Measurements from ENCODE around the gene ABCA13. TPM values are rescaled to one million over a fixed set of nuclear protein-coding genes. Genes with fewer than 3 reads are reported as not detected.
"Not testable (repeated sequence)": the region's sequence is repeated elsewhere in the genome, so short reads cannot be mapped to it uniquely, and the experiment has no call there.

The ABCA13 gene
- total RNA-seq, 1 donor from 2014 or later: 5.2 TPM

DNA sequence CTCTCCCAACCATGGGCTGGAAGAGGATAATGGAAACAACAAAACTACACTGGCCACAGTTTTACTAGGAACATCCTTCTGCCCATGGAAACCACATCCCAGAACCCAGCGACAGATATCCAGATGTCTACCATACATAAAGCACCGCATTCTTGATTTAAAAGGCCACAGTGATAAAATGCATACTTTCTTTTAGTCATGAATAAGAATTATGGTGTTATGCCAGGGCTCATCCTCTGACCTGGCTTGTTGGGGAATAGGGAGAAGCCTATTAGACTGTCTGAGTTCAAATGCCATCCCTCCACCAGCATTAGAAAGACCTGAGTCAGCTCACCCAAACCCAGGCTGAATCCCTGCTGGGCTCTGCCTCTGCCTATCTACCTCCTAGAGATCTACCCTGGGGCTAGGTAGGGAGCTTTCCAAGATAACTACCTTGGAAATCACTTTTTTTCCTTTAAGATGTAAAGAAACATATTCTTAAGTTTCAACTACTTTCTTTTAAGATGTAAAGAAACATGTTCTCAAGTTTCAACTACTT, 5.2 kb downstream of the ABCA13 start:
- no peak for DNase-seq (ENCODE audit: low spot score)

DNA sequence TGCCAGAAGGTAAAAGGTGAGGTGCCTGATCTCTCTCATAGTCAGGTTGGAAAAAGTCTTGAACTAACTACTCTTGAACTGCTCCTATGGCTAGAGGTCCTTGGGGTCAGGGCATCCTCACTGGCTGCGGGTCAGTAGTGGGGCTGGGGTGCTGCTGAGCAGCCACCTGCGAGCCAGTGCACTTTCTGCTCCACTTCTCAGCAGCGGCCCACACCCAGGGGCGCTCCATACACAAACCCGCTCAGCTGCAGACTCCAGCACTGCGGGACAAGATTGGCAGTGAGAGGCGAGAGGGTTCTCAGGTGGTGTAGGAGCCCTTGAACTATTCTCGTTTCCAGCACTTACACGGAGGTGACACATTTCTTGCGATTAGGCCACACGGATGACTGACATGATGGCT, 6.0 kb downstream of the ABCA13 start:
- no peak for DNase-seq (ENCODE audit: low spot score)

DNA sequence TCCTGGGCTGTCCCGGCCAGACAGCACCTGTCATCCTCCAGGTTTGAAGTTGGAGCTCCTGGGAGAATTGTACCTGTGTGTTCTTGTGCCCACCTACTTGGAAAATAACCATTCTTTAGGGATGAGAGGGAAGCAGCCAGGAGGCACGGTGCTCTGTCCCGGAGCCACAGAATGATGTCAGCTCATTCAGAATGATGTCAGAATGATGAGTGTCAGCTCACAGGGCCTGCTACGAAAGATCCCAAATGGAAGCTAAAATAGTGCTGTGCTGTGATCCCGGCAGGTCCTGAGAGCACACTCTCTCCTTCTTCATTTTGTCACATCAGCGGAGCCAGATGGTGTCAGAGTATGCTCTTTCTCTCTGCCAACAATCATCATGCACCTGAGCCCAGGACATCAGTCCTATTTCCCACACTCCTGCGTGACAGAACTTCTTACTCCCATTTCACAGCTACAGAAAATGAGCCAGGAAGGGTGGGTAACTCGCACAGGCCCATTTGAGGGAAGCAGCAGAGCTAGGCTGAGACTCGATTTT, 8.3 kb downstream of the ABCA13 start:
- DNase-seq (ENCODE audit: low spot score): no peak

DNA sequence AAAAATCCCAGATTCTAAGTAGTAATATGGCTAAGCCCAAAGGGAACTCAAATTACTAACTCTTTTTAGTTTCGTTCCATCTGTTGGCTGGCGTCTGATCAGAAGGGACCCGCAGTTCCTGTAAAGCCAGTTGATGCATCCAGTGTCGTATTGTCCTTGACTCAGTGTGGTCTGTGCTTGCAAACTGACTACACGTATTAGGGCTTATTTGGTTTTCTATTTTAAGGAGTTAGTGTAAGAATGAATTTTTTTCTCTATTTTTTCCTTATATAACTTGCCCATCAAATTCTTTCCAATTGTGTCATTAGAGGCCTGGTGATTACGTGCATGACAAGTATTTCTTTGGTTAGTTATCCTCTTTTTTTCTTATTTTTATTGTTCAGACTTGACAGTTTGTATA, 9.7 kb downstream of the ABCA13 start:
- DNase-seq (ENCODE audit: low spot score): no peak

DNA sequence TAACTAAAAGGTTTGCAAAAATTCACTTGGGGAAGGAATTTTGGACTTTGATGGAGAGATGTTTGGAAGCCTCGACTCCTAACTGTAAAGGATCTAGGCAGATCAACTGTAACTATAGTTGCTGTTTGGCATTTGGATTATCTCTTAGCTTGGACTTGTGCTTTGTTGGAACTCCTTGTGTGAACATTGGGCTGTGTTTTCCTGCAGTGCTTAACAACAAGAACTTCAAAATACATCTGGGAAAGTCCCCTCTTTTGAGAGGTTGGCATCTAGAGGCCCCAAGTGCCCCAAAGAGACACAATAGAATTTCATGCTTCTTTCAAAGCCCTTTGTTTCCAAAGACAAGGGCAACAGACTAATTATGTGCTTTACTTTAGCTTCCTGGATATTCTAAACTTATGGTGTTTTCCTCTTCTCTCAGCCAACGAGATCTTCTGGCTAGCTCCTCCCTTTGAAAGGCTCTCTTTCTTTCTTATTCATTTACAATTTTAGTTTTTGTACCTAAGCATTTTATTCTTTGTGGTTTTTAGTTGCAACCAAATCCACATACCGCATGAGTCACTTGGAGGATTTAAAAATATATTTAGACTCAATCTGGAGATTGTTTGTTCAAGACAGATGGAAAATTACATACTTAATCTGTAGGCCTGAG, 11.6 kb downstream of the ABCA13 start:
- DNase-seq (ENCODE audit: low spot score): no peak

DNA sequence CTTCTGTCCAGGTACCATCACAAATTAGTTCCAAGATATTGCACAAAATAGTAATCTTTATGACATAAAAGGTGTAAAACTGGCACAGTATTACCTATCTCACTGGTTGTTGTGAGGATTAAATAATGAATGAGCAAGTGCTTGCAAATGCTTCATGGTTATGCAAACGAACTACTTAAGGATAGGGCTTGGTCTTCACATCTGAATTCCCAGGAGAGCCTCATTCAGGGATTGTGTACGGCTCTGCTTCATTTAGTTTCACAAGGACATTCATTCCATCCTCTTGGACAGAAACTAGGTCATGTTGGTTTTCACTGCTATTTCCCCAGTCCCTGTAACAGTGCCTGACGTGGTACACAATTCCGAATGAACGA, 12.1 kb downstream of the ABCA13 start:
- no peak for DNase-seq (ENCODE audit: low spot score)

DNA sequence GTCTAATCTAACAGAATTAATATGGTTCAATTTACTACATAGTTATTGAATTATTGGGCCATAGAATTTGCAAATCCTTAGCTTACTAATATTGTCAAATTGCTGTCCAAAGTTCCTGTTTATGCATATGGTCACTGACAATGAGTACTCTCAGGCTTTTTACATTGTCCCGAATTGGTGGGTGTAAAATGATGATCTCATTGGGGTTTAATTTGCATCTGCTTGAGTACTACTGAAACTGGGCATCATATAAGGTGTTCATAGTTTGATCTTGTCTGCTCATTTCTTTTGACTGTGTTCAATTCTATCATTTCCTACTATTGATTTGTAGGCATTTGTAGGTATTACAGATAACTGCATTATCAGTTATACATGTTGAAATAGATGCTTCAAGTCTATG, 12.7 kb downstream of the ABCA13 start:
- DNase-seq (ENCODE audit: low spot score): no peak

DNA sequence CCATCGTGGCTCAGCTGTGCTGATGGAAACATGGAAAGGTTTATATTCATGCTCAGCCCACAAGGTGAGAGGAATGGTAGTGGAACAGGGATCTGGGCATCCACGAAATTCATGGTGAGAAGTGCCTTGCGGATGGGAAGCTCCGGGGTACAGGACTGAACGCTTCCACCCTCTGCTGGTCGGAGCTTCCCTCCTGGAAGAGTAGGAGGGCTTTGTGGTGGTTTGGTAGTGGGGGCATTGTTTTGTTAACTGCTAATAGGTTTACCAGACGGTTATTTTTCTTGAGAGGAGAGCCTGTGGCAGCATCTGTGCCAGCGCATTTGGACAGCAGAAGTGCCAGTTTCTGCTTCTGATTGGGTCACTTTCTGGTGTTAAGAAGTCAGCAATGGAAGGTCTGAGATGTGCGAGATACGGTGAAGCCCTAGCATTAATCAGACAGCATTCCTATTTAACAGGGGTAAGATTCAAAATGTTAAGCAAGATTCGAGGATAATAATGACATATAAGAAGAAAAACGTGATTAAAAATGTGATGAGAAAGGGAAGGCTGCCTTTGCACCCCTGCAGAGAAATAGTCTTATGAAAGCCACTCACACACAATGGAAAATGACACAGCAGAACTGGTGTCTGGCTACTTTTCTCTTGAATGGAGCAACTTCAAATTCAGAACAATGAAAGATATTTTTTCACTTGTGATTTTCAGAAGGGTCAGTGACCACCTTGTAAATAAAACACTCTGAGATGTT, 17.7 kb downstream of the ABCA13 start:
- no peak for DNase-seq (ENCODE audit: low spot score)

DNA sequence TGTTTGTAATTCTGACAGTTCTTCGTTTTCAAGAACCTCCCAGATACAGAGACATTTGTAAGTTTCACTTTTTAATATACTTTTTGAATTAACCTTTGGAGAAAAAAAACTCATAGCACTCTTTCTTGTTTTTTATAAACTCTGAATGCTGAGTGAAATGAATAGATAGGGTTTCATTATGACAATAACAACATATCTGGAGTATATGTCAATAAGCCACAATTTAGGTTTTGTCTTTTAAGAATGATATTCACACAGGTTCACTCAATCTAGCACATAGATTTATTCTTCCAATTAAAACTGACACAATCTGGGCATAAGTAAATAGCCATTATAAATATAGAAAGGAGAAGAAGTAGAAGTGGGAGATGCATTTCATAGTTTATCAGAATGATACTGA, 21.7 kb downstream of the ABCA13 start:
- DNase-seq (ENCODE audit: low spot score): no peak

DNA sequence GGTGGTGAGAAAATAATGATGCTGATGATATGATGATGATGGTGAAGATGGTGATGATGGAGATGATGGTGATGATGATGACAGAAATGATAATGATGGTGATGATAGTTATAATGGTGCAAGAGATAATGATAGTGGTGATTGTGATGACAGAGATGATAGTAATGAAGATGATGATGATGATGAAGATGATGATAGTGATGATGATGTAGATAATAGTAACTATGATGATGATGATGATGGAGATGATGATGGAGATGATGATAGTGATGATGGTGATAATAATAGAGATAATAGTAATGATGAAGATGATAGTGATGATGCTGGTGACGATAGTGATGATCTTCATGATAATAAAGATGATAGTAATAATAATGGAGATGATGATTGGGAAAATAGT, 22.2 kb downstream of the ABCA13 start:
- DNase-seq (ENCODE audit: low spot score): no peak

DNA sequence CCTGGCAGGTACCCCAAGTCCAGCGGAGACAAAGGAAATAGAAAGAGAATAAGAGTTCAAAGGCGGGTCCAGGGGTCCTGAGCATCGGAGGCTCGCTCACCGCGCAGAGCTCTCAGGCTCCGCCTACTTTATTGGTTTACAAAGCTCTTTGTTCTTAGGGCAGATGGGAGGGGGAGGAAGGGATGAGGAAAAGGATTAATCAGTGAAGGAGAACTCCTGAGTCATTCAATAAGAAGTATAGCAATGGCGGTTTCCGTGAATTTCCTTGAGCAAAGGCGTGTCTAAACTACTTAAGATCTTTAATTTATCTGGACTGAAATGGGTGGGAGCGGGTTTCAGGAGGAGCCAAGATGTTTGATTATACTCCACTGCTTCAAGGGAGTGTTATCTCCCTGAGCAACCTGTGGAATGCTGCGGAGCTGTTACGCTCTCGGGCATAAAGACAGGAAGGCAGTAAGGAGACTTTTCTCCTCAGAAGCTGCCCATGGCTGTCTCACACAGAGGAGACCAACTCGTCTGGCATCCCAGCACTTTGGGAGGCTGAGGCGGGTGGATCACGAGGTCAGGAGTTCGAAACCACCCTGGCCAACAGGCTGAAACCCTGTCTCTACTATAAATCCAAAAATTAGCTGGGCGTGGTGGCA, 29.8 kb downstream of the ABCA13 start:
- DNase-seq (ENCODE audit: low spot score): not testable (repeated sequence)

DNA sequence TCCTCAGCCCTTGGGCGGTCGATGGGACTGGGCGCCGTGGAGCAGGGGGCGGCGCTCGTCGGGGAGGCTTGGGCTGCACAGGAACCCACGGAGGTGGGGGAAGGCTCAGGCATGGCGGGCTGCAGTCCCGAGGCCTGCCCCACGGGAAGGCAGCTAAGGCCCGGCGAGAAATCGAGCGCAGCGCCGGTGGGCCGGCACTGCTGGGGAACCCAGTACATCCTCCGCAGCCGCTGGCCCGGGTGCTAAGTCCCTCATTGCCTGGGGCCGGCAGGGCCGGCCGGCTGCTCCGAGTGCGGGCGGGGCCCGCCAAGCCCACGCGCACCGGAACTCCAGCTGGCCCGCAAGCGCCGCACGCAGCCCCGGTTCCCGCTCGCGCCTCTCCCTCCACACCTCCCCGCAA, 31.7 kb downstream of the ABCA13 start:
- not testable (repeated sequence) for DNase-seq (ENCODE audit: low spot score)

DNA sequence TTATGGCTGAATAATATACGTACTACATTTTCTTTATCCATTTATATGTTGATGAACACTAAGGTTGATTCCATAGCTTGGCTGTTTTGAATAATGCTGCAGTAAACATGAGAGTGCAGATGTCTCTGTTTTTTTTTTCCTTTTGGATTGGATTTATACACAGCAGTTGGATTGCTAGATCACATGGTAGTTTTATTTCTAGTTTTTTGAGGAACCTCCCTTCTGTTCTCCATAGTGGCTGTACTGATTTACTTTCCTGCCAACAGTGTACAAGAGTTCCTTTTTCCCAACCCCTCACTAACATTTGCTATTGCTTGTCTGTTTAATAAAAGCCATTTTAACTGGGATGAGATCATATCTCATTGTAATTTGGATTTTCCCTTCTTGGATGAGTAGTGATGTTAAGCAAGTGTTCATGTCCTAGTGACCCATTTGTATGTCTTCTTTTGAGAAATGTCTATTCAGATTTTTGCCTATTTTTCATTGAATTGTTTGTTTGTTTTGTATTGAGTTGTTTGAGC, 36.0 kb downstream of the ABCA13 start:
- DNase-seq (ENCODE audit: low spot score): no peak

DNA sequence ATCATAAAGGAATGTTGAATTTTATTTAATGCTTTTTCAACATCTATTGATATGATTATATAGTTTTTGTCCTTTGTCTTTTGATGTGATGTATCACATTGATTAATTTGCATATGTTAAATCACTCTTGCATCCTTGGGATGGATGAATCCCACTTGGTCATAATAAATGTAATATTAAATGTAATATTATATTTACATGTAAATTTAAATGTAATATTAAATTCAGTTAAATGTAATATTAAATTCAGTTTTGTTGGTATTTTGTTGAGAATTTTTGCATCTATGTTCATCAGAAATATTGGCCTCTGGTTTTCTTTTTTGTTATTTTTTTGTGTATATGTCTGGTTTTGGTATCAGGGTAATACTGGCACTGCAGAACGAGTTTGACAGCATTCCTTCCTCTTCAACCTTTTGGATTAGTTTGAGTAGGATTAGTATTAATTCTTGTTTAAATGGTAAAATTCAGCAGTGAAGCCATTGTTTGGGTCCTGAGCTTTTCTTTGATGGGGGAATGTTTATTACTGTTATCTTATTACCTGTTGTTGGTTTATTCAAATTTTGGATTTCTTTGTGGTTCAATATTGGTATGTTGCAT, 37.8 kb downstream of the ABCA13 start:
- DNase-seq (ENCODE audit: low spot score): no peak

DNA sequence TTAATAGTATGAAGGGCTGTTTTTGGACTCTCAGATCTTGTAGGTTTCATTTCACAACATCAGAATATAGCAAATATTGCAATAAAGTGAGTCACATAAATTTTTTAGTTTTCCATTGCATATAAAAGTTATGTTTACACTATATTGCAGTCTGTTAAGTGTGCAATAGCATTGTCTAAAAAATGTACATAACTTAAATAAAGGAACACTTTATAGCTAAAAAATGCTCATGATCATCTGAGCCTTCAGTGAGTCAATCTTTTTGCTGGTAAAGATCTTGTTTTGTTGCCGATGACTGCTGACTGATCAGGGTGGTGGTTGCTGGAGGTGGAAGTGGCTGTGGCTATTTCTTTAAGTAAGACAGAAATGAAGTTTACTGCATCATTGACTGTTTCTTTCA, 42.0 kb downstream of the ABCA13 start:
- no peak for DNase-seq (ENCODE audit: low spot score)

DNA sequence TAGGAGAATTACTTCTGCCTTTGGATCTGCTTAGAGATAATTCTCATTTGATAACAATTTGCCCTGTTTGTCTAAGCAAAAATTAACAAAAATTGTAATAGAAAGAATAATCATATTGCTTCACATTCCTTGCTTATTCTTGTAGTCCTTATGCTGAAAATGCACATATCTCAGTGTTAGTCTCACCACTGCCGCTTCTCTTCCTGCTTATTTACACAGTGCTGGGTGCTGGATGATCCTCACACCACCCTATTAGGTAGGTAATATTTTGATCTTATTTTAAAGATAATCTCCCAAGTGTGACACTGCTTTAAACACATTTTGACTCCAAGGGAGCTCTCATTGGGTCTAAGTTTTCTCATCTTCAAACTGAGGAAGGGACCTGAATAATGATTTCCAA, 46.0 kb downstream of the ABCA13 start:
- no peak for DNase-seq (ENCODE audit: low spot score)

DNA sequence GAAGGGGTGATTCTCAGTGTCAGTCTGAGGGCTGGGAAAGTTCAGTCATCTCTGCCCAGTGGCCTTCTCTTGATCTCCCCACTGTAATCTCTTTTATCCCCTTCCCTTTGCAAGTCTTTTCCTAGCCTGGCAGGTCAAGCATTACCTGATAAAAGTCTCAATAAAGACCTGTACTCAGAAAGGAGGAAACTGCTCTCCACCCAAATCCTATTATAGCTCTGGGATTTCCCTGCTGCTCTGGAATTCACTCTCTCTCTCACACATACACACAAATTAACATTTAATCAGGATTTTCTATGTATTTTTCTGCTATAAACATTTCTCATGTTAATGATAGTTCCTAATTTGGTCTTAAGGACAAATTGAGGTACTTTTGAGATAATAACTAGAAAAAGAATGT, 46.5 kb downstream of the ABCA13 start:
- no peak for DNase-seq (ENCODE audit: low spot score)

DNA sequence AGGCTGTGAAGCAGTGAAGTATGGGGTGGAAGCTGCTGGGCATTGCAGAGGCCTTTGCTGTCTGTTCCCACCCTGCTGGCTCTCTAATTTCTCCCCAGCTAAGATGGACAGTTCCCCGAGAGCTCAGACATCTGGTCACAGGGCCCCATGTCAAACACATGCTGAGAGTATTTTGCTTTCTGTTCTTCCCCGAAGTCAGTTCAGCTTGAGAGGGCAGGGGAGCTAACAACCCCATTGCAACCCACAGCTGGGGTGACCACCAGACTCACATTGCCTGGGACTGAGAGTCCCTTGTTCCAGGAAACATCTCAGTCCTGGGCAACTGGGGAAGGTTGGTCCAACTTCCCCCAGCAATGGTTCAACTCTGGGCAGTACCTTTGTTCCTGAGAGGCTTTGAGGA, 52.8 kb downstream of the ABCA13 start:
- DNase-seq (ENCODE audit: low spot score): no peak

DNA sequence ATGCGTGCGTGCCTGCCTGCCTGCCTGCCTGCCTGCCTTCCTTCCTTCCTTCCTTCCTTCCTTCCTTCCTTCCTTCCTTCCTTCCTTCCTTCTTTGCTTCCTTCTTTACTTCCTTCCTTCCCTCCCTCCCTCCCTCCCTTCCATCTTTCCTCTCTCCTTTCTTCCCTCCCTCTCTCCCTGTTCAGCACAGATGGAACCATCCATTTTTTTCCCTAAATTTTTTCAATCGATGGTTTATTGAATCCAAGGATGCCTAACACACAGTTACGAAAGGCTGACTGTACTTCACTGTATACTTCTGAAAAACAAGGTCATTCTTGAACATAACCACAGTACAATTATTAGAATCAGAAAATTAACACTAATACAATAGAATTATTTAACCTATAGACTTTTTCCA, 53.8 kb downstream of the ABCA13 start:
- no peak for DNase-seq (ENCODE audit: low spot score)

DNA sequence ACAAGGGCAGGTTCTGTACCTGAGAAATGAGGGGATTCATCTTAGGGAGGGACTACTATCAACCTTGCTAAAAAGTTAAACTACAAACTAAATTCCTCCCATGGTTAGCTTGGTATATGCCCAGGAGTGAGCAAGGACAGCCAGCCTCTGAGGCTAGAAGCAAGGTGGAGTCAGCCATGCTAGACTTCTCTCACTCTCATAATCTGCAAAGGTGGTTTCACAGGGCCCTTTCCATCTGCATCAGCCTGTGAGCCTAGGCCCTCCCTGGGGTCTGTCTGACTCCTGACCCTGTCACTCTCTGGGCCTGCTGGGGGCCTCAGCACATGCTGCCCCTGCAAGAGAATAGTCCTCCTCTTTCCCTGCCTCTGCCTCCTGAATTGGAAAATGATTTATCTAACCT, 66.1 kb downstream of the ABCA13 start:
- no peak for DNase-seq (ENCODE audit: low spot score)

DNA sequence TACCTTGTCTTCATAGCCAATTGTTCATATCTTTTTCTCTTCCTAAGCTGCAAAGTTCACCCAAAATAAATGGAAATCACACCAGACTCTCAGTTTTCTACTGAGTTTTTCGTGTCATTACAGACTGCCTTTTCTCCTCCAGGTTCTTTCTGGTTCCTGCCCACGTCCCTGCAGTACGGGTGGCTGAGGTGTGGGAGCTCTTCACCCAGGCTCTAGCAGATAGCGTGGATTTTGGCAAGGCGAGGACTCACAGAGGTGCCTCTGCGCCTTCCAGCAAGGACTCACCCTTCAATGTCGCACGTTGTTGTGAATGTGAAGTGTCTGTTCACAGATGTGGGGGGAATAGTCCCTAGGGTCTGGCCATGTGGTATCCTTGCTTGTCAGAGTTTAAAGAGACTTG, 71.6 kb downstream of the ABCA13 start:
- DNase-seq (ENCODE audit: low spot score): no peak

DNA sequence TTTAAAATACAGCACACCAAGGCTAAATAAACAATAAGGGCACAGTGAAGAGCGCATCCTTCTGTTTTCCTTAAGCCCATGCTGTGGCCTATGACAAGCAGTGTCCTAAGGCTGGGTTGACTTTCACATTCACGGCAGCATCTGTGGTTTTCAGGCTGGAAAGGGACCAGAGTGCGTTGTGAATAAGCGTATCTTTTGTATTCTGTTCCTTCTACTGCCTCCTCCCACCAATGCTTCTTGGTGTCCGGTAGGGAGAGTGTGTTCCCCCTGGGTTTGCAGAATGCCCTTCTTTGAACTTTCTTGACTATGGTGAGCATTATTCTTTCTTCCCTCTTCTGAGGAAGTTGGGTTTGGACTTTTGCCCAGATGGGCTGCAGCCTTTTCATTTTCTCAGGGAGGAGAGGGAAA, 73.6 kb downstream of the ABCA13 start:
- DNase-seq (ENCODE audit: low spot score): no peak
